GM15510 (cell line): Measurements from ENCODE around the gene PDLIM7.

Experiments
- POLR2A ChIP-seq: IDR thresholded peaks from 3 replicates; pipeline ENCODE4 v1.6.1; 2011; ENCODE audit warnings: borderline replicate concordance; ENCODE audit not compliant: insufficient read length; ENCODE audit errors: extremely low read depth

The PDLIM7 gene

GRCh38 chr5:177466861-177467260 is 30.5 kb downstream of the PDLIM7 start:
- TF ChIP-seq POLR2A = no peak

GRCh38 chr5:177465044-177465443 is 32.4 kb downstream of the PDLIM7 start:
- TF ChIP-seq POLR2A = no peak

GRCh38 chr5:177462021-177462670 is 35.3 kb downstream of the PDLIM7 start:
- no peak for TF ChIP-seq POLR2A

GRCh38 chr5:177459819-177460628 is 37.4 kb downstream of the PDLIM7 start:
- TF ChIP-seq POLR2A = no peak

- TF ChIP-seq POLR2A = no peak
Observed at GRCh38 chr5:177459357-177459756, 38.0 kb downstream of the PDLIM7 start.

GRCh38 chr5:177458912-177459350 is 38.5 kb downstream of the PDLIM7 start:
- TF ChIP-seq POLR2A = no peak

- no peak for TF ChIP-seq POLR2A
Observed at GRCh38 chr5:177457852-177458681, 39.3 kb downstream of the PDLIM7 start.

GRCh38 chr5:177456976-177457851 is 40.2 kb downstream of the PDLIM7 start:
- no peak for TF ChIP-seq POLR2A

GRCh38 chr5:177456591-177456964 is 40.8 kb downstream of the PDLIM7 start:
- no peak for TF ChIP-seq POLR2A

- TF ChIP-seq POLR2A = no peak
Observed at GRCh38 chr5:177455661-177456590, 41.5 kb downstream of the PDLIM7 start.

GRCh38 chr5:177455036-177455660 is 42.3 kb downstream of the PDLIM7 start:
- TF ChIP-seq POLR2A = peak; percentile 63

GRCh38 chr5:177454397-177455035 is 42.9 kb downstream of the PDLIM7 start:
- peak; percentile 19 for TF ChIP-seq POLR2A

GRCh38 chr5:177453852-177454396 is 43.5 kb downstream of the PDLIM7 start:
- no peak for TF ChIP-seq POLR2A
